H1 (cell line): ENCODE data around the gene PDZD2. TPM values are rescaled to one million over a fixed set of nuclear protein-coding genes. Genes with fewer than 3 reads are reported as not detected.

Source experiments
- CTCF ChIA-PET: fragments of 300-600 bp; sonication (Branson Sonifier 250); formaldehyde crosslinking; loops from one replicate; lab custom pipeline; 2021; ENCODE audit not compliant: partially characterized antibody; lab: Charles Lee
- POLR2A ChIA-PET: fragments of 300-600 bp; sonication (Branson Sonifier 250); formaldehyde crosslinking; loops from one replicate; lab custom pipeline; 2021; ENCODE audit warnings: inconsistent platforms; ENCODE audit not compliant: partially characterized antibody; lab: Charles Lee
- DNase-seq, 2 experiments: peaks; one replicate each; pipeline versions ENCODE4 v3.0.0 to v3.0.0-alpha.2; 2010 to 2022; ENCODE audit warnings: low spot score in 2 of 2, low read depth in 1 of 2, mixed read lengths in 1 of 2
- FAIRE-seq: peaks from 2 replicates; lab custom pipeline; 2011; peaks lifted over from hg19 to GRCh38; lab: Jason Lieb, UNC
- H2AFZ ChIP-seq: 2 replicates; pipeline ENCODE4 v1.8.1; 2012; ENCODE audit warnings: low read length, inconsistent platforms
- H2AK5ac ChIP-seq: 2 replicates; pipeline ENCODE4 v1.6.1; 2013; ENCODE audit warnings: low read depth, low read length
- H2BK120ac ChIP-seq: replicated peaks from 2 replicates; pipeline ENCODE3; 2013; ENCODE audit warnings: low read depth, low read length, inconsistent platforms
- H2BK12ac ChIP-seq: 2 replicates; pipeline ENCODE4 v1.6.1; 2013; ENCODE audit warnings: low read depth, low read length
- H2BK15ac ChIP-seq: 2 replicates; pipeline ENCODE4 v1.6.1; 2013; ENCODE audit warnings: low read length
- H2BK20ac ChIP-seq: 2 replicates; pipeline ENCODE4 v1.6.1; 2013; ENCODE audit warnings: low read length
- H2BK5ac ChIP-seq: 2 replicates; pipeline ENCODE4 v1.6.1; 2013; ENCODE audit warnings: low read depth, low read length
- H3K14ac ChIP-seq: 2 replicates; pipeline ENCODE4 v1.6.1; 2013; ENCODE audit warnings: inconsistent platforms; ENCODE audit not compliant: insufficient read length
- H3K18ac ChIP-seq: 2 replicates; pipeline ENCODE4 v1.6.1; 2013; ENCODE audit warnings: low read length; ENCODE audit errors: extremely low read depth
- H3K23ac ChIP-seq: 2 replicates; pipeline ENCODE4 v1.6.1; 2013; ENCODE audit warnings: inconsistent platforms; ENCODE audit not compliant: insufficient read length
- H3K23me2 ChIP-seq: 2 replicates; pipeline ENCODE4 v1.6.1; 2013; ENCODE audit warnings: low read depth, low read length
- H3K27ac ChIP-seq: 2 replicates; pipeline ENCODE4 v1.6.1; 2011; ENCODE audit warnings: low read depth, low read length, inconsistent platforms
- H3K27me3 ChIP-seq, 4 experiments: replicated peaks in 1 of 4; 1 replicate in 1 of 4; 2 replicates in 3 of 4; pipeline versions ENCODE4 v1.6.1 to v1.8.1; 2011 to 2013; ENCODE audit warnings: low read length in 3 of 4, mild to moderate bottlenecking in 3 of 4, inconsistent platforms in 2 of 4, mixed read lengths in 2 of 4, moderate library complexity in 1 of 4; ENCODE audit not compliant: control insufficient read depth in 3 of 4, insufficient read depth in 3 of 4; ENCODE audit errors: extremely low read depth in 1 of 4
- H3K36me3 ChIP-seq, 4 experiments: 2 replicates each; pipeline versions ENCODE4 v1.6.1 to v1.8.1; 2011 to 2013; ENCODE audit warnings: mild to moderate bottlenecking in 4 of 4, low read length in 3 of 4, moderate library complexity in 2 of 4, control low read depth in 1 of 4, inconsistent platforms in 1 of 4; ENCODE audit not compliant: insufficient read depth in 4 of 4, control insufficient read depth in 2 of 4
- H3K4ac ChIP-seq: replicated peaks from 2 replicates; pipeline ENCODE3; 2013; ENCODE audit warnings: low read length, low read depth, mixed read lengths, inconsistent platforms; ENCODE audit not compliant: insufficient read length
- H3K4me1 ChIP-seq, 4 experiments: replicated peaks in 1 of 4; 1 replicate in 1 of 4; 2 replicates in 3 of 4; pipeline versions ENCODE4 v1.6.1 to v1.8.1; 2011 to 2013; ENCODE audit warnings: low read length in 3 of 4, inconsistent platforms in 2 of 4, mixed read lengths in 1 of 4; ENCODE audit not compliant: insufficient read depth in 4 of 4, control insufficient read depth in 3 of 4
- H3K4me2 ChIP-seq, 2 experiments: 2 replicates each; pipeline versions ENCODE4 v1.6.1 to v1.8.1; 2011 to 2013; ENCODE audit warnings: low read depth in 2 of 2, low read length in 2 of 2, control low read depth in 1 of 2, inconsistent platforms in 1 of 2, mild to moderate bottlenecking in 1 of 2; ENCODE audit not compliant: insufficient read depth in 1 of 2
- H3K4me3 ChIP-seq, 4 experiments: fragments of 200-600, 300-600 bp in 1 of 4; sonication (generic), shearing (Covaris generic), sonication (Bioruptor Twin) in 1 of 4; 2 replicates each; pipeline versions ENCODE4 v1.5.1 to v1.8.1; 2011 to 2016; ENCODE audit warnings: low read length in 4 of 4, low read depth in 3 of 4, control low read depth in 2 of 4, inconsistent platforms in 2 of 4, mild to moderate bottlenecking in 2 of 4, mixed read lengths in 1 of 4, moderate library complexity in 1 of 4; ENCODE audit not compliant: insufficient read depth in 2 of 4; ENCODE audit errors: extremely low read depth in 1 of 4
- H3K56ac ChIP-seq: replicated peaks from 2 replicates; pipeline ENCODE3; 2013; ENCODE audit warnings: low read depth, mild to moderate bottlenecking, mixed read lengths, low read length, inconsistent platforms; ENCODE audit not compliant: insufficient read length
- H3K79me1 ChIP-seq: 2 replicates; pipeline ENCODE4 v1.6.1; 2013; ENCODE audit warnings: low read depth, low read length, control low read depth
- H3K79me2 ChIP-seq, 2 experiments: 2 replicates each; pipeline versions ENCODE4 v1.6.1 to v1.8.1; 2012 to 2013; ENCODE audit warnings: low read length in 2 of 2, mild to moderate bottlenecking in 2 of 2, inconsistent platforms in 1 of 2; ENCODE audit not compliant: insufficient read depth in 2 of 2, control insufficient read depth in 1 of 2
- H3K9ac ChIP-seq, 4 experiments: replicated peaks in 1 of 4; 1 replicate in 1 of 4; 2 replicates in 3 of 4; pipeline versions ENCODE4 v1.6.1 to v1.8.1; 2011 to 2013; ENCODE audit warnings: low read depth in 3 of 4, low read length in 3 of 4, control low read depth in 2 of 4, mild to moderate bottlenecking in 2 of 4, moderate library complexity in 2 of 4, inconsistent platforms in 1 of 4; ENCODE audit errors: extremely low read depth in 1 of 4
- H3K9me3 ChIP-seq, 2 experiments: 2 replicates each; pipeline versions ENCODE4 v1.6.1 to v1.8.1; 2012 to 2013; ENCODE audit warnings: mild to moderate bottlenecking in 2 of 2, moderate library complexity in 2 of 2, control low read depth in 1 of 2, inconsistent platforms in 1 of 2, low read depth in 1 of 2, low read length in 1 of 2, mixed read lengths in 1 of 2; ENCODE audit not compliant: insufficient read depth in 2 of 2
- H4K20me1 ChIP-seq, 2 experiments: replicated peaks in 1 of 2; 2 replicates each; pipeline versions ENCODE3 to v1.8.1; 2011 to 2013; ENCODE audit warnings: inconsistent platforms in 2 of 2, low read length in 2 of 2, mild to moderate bottlenecking in 1 of 2; ENCODE audit not compliant: insufficient read depth in 2 of 2, control insufficient read depth in 1 of 2
- H4K5ac ChIP-seq: 2 replicates; pipeline ENCODE4 v1.6.1; 2013; ENCODE audit warnings: low read length, low read depth, mixed read lengths, inconsistent platforms; ENCODE audit not compliant: insufficient read length
- H4K8ac ChIP-seq: 2 replicates; pipeline ENCODE4 v1.8.0; 2013; ENCODE audit warnings: mild to moderate bottlenecking, moderate library complexity, low read length, inconsistent platforms; ENCODE audit not compliant: insufficient read depth; ENCODE audit errors: extremely low read depth
- H4K91ac ChIP-seq: replicated peaks from 2 replicates; pipeline ENCODE3; 2013; ENCODE audit warnings: low read length, mixed read lengths, inconsistent platforms; ENCODE audit not compliant: insufficient read length
- WGBS, 2 experiments: shearing (Covaris generic) in 1 of 2; methylation state at CpG; one replicate each; pipeline versions ENCODE4 v1.1.6 to v1.1.7; 2013 to 2015; ENCODE audit warnings: low lambda C conversion rate in 2 of 2, mixed read lengths in 2 of 2, inconsistent platforms in 1 of 2, low coverage in 1 of 2, missing lambda C conversion rate in 1 of 2; ENCODE audit not compliant: insufficient replicate concordance in 2 of 2, insufficient coverage in 1 of 2, insufficient read length in 1 of 2; ENCODE audit errors: extremely low coverage in 1 of 2, missing lambda C conversion rate in 1 of 2; 5-methylcytosine and 5-hydroxymethylcytosine counted together
- polyA plus RNA-seq, 7 experiments: library from polyadenylated mRNA; depleted of rRNA in 3 of 7; stranded (reverse) in 5 of 7; unstranded in 2 of 7; fragments of >200 nt in 5 of 7; fragments of 200-250 nt in 2 of 7; gene quantifications; 1 replicate in 5 of 7; 2 replicates in 1 of 7; 4 replicates in 1 of 7; pipeline versions ENCODE4 v1.2.1 to v1.2.3, GENCODE V29; 2011 to 2013; ENCODE audit warnings: missing spikeins in 2 of 7, mixed read lengths in 2 of 7
- total RNA-seq: library from RNA; stranded (reverse); fragmentation: NEBNext Ultra II Directional; extraction: Animal tissue kit (Norgen Biotek cat#: 25700); gene quantifications from 2 replicates; pipeline ENCODE4 v1.2.1, GENCODE V29; 2021
- TF ChIP-seq, protein P1 (sequence below): IDR thresholded peaks from 2 replicates; pipeline ENCODE4 v1.6.1; 2011; ENCODE audit warnings: low read depth, mild to moderate bottlenecking, low read length; ENCODE audit not compliant: insufficient read depth

PDZD2 gene
- total and polyA plus RNA-seq, 2 of the 8 experiments (the other 6 are each of a cell fraction or from before 2014, with no cell fraction given), result 1.2 to 6.8 TPM

DNA sequence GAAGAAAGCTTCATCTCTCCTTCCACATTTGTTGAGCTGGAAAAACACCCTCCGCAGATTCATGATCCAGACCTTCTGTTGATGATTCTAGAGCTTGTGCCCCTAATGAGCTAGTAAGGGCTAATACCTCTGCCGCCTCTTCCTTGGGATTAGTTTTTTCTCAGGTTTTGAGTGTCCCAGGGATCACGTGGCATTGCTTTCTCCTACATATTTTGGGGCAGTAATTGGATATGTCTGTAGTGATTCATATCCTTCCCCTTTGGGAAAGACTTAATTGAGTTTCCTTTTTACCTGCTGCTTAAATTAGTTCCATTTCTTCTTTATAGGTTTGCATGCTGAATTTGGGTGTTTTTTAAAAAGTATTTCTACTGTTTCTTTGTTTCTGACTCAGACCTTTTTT is 391.3 kb downstream of the PDZD2 start:
- Histone ChIP-seq H4K91ac (no peak overlapping the region), H3K14ac (no peak overlapping the region), H3K79me2 (no peaks in the 10 kb centered on the region), H2BK120ac (no peak overlapping the region), H3K4me2 (no peak overlapping the region), H4K5ac (no peak overlapping the region), H2BK15ac (no peak overlapping the region), H3K27me3 (no peaks in the 10 kb centered on the region), H4K8ac (no peak overlapping the region), H3K9ac (no peak overlapping the region), H2AFZ (no peak overlapping the region), H3K4ac (no peak overlapping the region), H3K23ac (no peak overlapping the region), H2BK5ac (no peak overlapping the region), H3K18ac (no peak overlapping the region), H4K20me1 (no peaks in the 10 kb centered on the region), H3K4me3 (no peak overlapping the region), H3K4me1 (peaks cover 0 to 11% (median 5%) of the 10 kb centered on the region in 4 experiments; a peak in 6 of 7 replicates), H3K9me3 (no peaks in the 10 kb centered on the region), H2BK20ac (no peak overlapping the region), H3K36me3 (no peaks in the 10 kb centered on the region), H3K23me2 (no peaks in the 10 kb centered on the region), H2AK5ac (no peak overlapping the region), H3K56ac (no peak overlapping the region), H3K79me1 (no peaks in the 10 kb centered on the region), H3K27ac (no peak overlapping the region), H2BK12ac (no peak overlapping the region)
- WGBS, 2 experiments, result 88% methylated on average over 3 of the region's 3 CpGs; no CpG with 5 or more reads in 1 of the 2 experiments
- TF ChIP-seq, protein P1, sequence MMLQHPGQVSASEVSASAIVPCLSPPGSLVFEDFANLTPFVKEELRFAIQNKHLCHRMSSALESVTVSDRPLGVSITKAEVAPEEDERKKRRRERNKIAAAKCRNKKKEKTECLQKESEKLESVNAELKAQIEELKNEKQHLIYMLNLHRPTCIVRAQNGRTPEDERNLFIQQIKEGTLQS, result no peak
- POLR2A ChIA-PET, result interaction anchor here (0.7 to 1.7 kb wide), 2 partner anchors 13 to 30 kb away, joined by 4 read pairs; no protein-coding TSS in a partner anchor
- DNase-seq, result no peak
- no peak for FAIRE-seq
- CTCF ChIA-PET, result interaction anchor here (0.6 to 1.9 kb wide), 5 partner anchors 29 to 64 kb away, joined by 3 to 8 read pairs (median 5); no protein-coding TSS in a partner anchor
